Activated CD8-positive, alpha-beta memory T cell treated with anti-CD3 and anti-CD28 coated beads for 4 hours (primary cell): ENCODE results near the gene LIN7A.
"Not testable (repeated sequence)": the region's sequence is repeated elsewhere in the genome, so short reads cannot be mapped to it uniquely, and the experiment has no call there.

ENCODE experiments used
- DNase-seq, 2 donors: peaks; one replicate each; pipeline ENCODE4 v3.0.0-alpha.2; 2020; ENCODE audit warnings: low read depth in 2 of 2

The LIN7A gene

DNA sequence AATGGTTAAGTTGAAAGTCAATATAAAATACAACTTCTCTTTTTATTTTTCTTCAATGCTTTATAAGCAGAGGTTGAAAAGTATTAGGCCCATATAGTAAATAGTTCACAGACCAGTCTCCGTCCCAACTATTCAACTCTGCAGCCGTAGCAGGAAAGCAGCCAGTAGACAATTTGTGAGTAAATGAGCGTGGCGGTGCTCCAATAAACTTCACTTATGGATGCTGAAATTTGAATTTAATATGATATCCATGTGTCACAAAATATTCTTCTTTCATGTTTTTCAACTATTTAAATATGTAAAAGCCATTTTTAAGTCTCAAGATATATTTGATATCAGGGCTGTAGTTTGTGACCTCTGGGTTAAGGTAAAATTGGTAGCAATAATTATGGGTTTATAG is 17.7 kb downstream of the LIN7A start:
- no peak for DNase-seq

- no peak for DNase-seq
Observed at GRCh38 chr12:80917651-80918050, 20.1 kb downstream of the LIN7A start.

- no peak for DNase-seq
Observed at GRCh38 chr12:80912901-80913770, 24.6 kb downstream of the LIN7A start.

GRCh38 chr12:80909370-80909769 is 28.4 kb downstream of the LIN7A start:
- DNase-seq, result no peak

GRCh38 chr12:80902711-80903110 is 35.0 kb downstream of the LIN7A start:
- DNase-seq, result no peak

- no peak for DNase-seq
Observed at GRCh38 chr12:80901661-80902060, 36.1 kb downstream of the LIN7A start.

- DNase-seq, result no peak
Observed at GRCh38 chr12:80895240-80895639, 42.5 kb downstream of the LIN7A start.

GRCh38 chr12:80894179-80894578 is 43.6 kb downstream of the LIN7A start:
- DNase-seq, result no peak

DNA sequence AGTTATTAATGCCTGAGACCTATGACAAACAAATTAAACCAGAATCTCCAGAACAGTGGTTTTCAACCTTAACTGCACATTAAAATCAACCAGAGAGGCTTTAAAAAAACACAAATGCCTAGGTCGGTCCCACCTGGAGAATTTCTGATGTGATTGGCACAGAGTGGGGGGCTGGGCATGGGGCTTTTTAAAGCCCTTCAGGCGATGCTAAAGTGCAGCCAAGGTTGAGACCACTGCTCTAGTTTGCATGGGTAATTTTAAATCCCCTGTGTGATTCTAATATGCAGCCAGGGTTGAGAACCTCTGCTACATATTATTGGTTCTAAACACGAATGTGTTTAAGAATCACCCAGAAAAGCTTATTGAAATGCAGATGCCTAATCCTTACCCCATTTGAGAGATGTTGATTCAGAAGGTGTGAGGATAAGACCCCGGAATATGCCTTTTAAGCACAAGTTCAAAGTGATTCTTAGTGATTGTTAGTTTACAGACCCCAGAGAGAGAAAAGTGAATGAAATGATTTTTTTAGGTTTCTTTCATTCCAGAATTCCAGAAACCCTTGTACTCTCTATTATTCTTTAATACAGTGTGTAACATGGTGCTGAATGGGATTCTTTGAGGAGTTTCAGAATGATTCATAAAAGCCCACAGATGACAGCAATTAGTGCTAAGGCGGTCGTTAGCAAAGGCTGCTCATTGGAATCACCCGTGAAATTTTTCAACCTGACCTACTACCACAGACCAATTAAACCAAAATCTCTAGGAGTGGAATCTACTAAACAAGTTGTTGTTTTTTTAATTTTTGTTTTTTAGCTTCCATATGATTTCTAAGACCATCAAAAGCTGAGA is 44.9 kb downstream of the LIN7A start:
- DNase-seq, result no peak

GRCh38 chr12:80884651-80885050 is 53.1 kb downstream of the LIN7A start:
- no peak for DNase-seq

DNA sequence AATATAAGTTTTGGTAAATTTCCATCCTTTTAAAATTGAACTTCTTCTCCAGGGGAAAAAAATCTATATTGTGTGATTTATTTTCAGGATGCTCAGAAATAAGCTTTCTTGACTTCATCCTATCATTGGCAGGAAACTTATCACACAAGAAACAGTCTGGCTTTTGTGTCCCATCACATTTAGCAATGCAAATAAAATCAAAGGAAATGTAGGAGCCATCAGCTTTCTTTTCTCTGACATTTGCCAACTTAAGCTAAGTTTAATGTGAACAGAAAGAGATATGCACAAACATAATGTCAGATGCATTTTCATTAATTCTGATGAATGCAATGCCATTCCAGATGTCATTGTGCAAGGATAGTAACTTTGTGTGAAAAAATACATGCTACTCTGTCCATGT is 56.6 kb downstream of the LIN7A start:
- DNase-seq, result no peak

- not testable (repeated sequence) for DNase-seq
Observed at GRCh38 chr12:80878452-80878851, 59.3 kb downstream of the LIN7A start.

DNA sequence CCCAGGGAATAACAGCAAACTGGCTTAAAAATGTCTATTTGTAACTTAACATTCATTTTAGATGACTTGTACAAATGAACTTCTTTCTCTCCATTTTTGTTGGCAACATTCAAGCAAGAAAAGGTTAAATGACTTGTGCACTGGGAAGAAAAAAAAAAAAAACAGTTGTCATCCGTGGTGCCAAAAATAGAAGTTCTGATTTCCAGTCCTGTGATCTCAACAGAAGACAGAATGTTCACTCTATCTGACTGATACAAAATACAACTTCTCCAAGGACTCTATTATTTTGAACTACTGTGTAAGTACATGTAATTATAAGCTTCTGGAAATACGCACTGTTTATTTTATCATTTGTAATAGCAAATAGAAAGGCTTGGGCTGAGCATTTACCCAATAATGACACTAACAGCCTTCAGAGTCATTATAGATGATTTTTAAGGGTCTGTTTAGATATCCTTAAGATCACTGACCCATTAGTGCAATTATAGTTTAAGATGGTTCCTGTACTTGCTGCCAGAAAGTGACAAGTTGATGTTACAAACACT is 59.9 kb downstream of the LIN7A start:
- DNase-seq, result no peak

- DNase-seq, result no peak
Observed at GRCh38 chr12:80872053-80872452, 65.7 kb downstream of the LIN7A start.

DNA sequence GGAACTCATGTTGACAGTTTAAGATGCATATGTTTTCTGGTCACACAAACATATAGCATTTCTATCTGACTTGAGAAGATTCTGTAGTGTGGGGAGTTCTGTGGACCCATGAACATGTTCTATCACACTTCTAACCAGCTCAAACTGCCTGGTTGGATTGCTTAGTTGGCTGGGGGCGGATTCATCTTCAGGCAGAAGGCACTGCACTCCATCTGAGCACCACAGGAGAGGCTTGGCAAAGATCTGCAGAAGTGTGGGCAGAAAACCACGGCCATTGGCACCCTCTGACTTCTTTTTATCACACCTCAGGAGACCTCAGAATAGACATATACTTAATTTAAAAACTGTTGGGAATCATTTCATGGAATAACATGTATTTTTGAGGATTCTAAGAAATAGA is 68.5 kb downstream of the LIN7A start:
- DNase-seq, result no peak

DNA sequence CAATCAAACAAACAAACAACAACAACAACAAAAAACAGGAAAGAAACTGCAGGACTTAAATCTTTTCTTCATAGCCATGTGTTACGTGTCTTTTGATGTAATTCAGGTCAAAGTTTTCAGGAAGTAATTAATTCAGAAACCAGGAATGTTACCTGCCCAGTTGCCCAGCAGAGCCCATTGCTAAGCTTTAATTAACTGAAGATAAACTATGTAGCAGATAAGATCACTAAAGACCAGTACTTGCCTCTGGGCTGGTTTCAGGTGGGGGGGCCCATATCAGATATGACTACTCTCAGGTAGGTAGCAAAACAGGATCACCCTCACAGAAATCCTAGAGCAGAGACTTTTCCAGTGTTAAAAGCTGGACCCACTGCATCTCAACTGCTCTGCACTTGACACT is 69.2 kb downstream of the LIN7A start:
- DNase-seq, result no peak

- DNase-seq, result no peak
Observed at GRCh38 chr12:80867941-80868340, 69.8 kb downstream of the LIN7A start.

GRCh38 chr12:80864046-80864735 is 73.5 kb downstream of the LIN7A start:
- DNase-seq, result no peak

DNA sequence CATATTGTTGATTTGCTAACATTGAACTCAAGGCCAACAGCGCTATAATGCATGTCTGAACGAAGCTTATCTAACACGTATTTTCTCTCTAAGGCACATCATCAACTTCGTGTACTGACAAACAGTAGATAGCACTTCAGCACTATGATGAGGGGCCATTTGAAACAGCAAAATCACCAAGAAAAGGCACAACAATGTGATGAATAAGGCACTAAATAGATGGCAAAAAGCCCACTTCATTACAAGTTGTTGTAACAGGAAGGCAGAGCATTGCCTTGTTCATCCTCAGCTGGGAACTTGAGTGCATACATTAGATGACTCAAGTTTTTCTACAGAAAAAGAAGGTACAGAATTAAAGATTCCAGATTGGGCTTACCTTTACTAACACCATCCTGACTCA is 75.2 kb downstream of the LIN7A start:
- DNase-seq, result no peak

- no peak for DNase-seq
Observed at GRCh38 chr12:80861641-80862378, 75.9 kb downstream of the LIN7A start.

GRCh38 chr12:80860928-80861327 is 76.8 kb downstream of the LIN7A start:
- no peak for DNase-seq
